ENCODE results near the gene OR5T3.
"Not testable (repeated sequence)": the region's sequence is repeated elsewhere in the genome, so short reads cannot be mapped to it uniquely, and the experiment has no call there.

OR5T3 gene

GRCh38 chr11:56251954-56252353, at the start of gene OR5T3:
Gene OR5T3, plus strand, starts transcription at chr11:56252254. Its CDS starts 0 bp downstream, at chr11:56252254.
- DNase-seq: no peak

GRCh38 chr11:56207790-56208189, 44.3 kb upstream of the OR5T3 start:
- DNase-seq: no peak

- DNase-seq: no peak
These were observed 37.5 kb upstream of the OR5T3 start for GRCh38 chr11:56214537-56214936.

- not testable (repeated sequence) for DNase-seq
These were observed 32.3 kb upstream of the OR5T3 start for GRCh38 chr11:56219735-56220134.

GRCh38 chr11:56234155-56234554, 17.9 kb upstream of the OR5T3 start, which contains the start of gene OR5T2:
Gene OR5T2, minus strand, starts transcription at chr11:56234255. Its CDS starts 1,193 bp downstream, at chr11:56233062.
- no peak for DNase-seq

GRCh38 chr11:56271092-56271491, 19.0 kb downstream of the OR5T3 start:
- no peak for DNase-seq

GRCh38 chr11:56273854-56274253, 21.8 kb downstream of the OR5T3 start, which contains the start of gene OR5T1:
Gene OR5T1, plus strand, starts transcription at chr11:56274154. Its CDS starts 1,485 bp downstream, at chr11:56275639.
- DNase-seq: no peak

GRCh38 chr11:56292154-56292553, 40.1 kb downstream of the OR5T3 start, which contains the start of gene OR8H1:
Gene OR8H1, minus strand, starts transcription at chr11:56292254. Its CDS starts 1,192 bp downstream, at chr11:56291062.
- DNase-seq: no peak

GRCh38 chr11:56296898-56297297, 44.8 kb downstream of the OR5T3 start:
- no peak for DNase-seq
